GM20000 (cell line): ENCODE measurements around the gene RNLS.

ENCODE experiments used
- DNase-seq: peaks from one replicate; pipeline ENCODE4 v3.0.0; 2012; ENCODE audit warnings: low spot score
- CTCF ChIP-seq: IDR thresholded peaks from 2 replicates; pipeline ENCODE4 v1.5.1; 2012; ENCODE audit warnings: mild to moderate bottlenecking, control low read depth; ENCODE audit errors: extremely low read depth, missing control alignments

RNLS gene

GRCh38 chr10:88608780-88609179 is 25.7 kb upstream of the RNLS start:
- DNase-seq, result no peak
- no peak for TF ChIP-seq CTCF

GRCh38 chr10:88608052-88608732 is 25.1 kb upstream of the RNLS start:
- peak; percentile 13 for DNase-seq
- no peak for TF ChIP-seq CTCF

GRCh38 chr10:88598055-88598454 is 14.9 kb upstream of the RNLS start:
- peak; percentile 41 for DNase-seq
- TF ChIP-seq CTCF, result no peak

GRCh38 chr10:88594482-88594881 is 11.4 kb upstream of the RNLS start:
- TF ChIP-seq CTCF, result no peak
- no peak for DNase-seq

- DNase-seq, result no peak
- no peak for TF ChIP-seq CTCF
Observed at GRCh38 chr10:88592906-88593305, 9.8 kb upstream of the RNLS start.

- TF ChIP-seq CTCF, result no peak
- no peak for DNase-seq
Observed at GRCh38 chr10:88592381-88592780, 9.3 kb upstream of the RNLS start.

GRCh38 chr10:88586462-88586861 is 3.3 kb upstream of the RNLS start, which contains the start of gene LIPJ:
Gene LIPJ (plus strand): TSS chr10:88586762. CDS start chr10:88590688, 3,926 bp downstream.
- TF ChIP-seq CTCF, result no peak
- DNase-seq, result no peak
